Activated T-cell treated with anti-CD3 and anti-CD28 coated beads for 4 hours (primary cell): Measurements from ENCODE around the gene NTSR1.

Source experiments
- DNase-seq: peaks from one replicate; pipeline ENCODE4 v3.0.0-alpha.2; 2020

The NTSR1 gene

DNA sequence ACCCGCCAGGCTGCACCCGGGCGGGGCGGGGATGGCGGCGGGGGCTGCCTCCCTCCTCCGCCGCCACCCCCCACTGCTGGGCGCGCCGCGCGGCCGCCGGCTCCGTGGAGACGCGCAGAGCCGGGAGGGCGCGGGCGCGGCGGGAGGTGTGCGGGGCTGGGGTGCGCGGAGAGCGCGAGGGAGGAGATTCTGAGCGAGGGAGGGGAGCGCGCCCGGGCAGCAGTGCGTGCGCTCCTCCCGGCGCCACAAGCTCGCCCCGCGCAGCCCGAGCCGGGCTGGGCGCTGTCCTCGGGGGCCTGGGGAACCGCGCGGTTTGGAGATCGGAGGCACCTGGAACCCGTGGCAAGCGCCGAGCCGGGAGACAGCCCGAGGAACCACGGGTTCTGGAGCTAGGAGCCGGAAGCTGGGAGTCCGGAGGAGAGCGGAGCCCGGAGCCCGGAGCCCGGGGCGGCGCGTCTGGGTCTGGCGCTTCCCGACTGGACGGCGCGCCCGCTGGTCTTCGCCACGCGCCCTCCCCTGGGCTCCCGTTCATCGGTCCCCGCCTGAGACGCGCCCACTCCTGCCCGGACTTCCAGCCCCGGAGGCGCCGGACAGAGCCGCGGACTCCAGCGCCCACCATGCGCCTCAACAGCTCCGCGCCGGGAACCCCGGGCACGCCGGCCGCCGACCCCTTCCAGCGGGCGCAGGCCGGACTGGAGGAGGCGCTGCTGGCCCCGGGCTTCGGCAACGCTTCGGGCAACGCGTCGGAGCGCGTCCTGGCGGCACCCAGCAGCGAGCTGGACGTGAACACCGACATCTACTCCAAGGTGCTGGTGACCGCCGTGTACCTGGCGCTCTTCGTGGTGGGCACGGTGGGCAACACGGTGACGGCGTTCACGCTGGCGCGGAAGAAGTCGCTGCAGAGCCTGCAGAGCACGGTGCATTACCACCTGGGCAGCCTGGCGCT lies at the start of gene NTSR1:
Gene NTSR1, plus strand, starts transcription at position 246 of the 946 bp plus-strand sequence. Its CDS starts 372 bp downstream, at position 618.
- no peak for DNase-seq

DNA sequence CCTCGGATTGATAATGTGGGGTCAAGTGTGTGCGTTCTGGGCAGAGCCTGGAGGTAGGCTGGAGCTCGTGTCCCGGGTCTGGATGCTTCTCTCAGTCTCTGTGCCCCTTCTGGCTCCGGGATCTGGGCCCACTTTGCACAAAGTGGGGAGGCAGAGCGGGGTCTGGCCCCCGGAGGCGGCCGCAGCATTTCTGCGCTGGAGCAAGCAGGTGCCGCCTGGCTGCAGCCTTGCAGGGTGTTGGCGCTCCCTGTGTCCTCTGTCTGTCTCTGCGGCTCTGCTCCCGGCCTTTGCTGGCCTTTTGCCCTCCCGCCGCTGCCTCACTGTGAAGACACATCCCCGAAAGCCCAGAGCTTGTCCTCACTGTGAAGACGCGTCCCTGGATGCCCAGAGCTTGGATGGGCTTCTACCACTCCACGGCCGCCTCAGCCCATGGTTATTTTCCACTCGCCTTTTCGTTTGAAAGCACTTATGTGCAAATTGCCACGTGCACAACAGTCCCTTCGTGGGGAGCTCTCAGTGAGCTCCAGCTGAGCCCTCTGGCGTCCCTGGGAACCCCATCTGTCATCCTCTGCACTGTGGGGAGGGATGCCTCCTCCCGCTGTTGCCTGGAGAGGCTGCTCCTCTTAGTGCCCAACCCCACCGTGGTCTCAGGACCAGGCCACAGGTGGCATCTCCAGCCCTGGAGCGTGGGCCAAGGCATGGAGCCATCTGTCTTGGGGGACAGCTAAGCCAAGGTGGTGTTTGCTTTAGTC lies 49.0 kb upstream of the NTSR1 start:
- DNase-seq, result no peak

DNA sequence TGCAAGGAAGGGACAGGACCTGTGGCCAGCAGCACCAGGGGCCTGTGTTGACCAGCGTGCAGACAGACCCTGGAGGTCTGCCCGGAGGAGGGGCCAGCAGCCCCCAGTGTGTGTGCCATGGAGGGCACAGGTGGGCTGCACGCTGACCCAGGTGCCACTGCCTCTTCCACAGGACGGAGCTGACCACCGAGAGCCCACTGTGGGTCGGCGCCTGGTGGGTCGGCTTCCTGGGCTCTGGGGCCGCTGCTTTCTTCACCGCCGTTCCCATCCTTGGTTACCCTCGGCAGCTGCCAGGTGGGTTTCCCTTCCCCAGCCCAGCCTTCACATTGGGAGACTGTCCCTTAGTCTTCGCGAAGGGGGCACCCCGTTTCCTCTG lies 48.4 kb upstream of the NTSR1 start:
- no peak for DNase-seq

DNA sequence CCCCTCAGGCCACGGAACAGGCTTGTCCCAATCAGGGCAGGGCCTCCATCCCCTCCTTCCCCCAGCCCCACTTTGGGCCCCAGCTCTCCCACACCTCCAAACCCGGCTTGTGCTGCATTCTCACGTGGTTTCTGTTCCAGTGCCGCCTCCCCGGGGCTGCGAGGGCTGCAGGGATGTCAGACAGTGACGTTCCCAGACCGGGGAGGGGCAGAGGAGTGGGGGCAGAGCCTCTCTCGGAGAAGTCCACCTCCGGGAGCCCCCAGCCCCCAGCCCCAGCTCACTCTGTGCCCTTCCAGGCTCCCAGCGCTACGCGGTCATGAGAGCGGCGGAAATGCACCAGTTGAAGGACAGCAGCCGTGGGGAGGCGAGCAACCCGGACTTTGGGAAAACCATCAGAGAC lies 47.9 kb upstream of the NTSR1 start:
- no peak for DNase-seq

DNA sequence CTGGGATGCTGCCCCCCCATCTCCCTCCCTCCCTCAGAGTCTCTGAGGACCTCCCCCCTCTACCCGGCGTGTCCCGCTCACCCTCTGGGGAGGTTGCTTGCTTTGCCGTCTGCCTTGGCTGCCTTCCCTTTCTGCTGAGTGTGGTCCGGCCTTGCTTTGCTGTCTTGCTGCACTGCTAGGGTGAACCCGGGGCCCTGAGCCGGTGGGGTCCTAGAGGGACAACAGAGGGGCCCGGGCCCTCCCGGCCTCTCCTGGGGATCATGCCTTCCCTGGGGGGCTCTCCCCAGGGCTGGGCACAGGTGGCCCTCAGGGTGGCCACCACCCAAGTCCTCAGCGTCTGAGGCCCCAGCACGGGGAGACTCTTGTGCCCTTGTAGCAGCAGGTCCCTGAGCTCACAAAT lies 47.0 kb upstream of the NTSR1 start:
- DNase-seq, result no peak

DNA sequence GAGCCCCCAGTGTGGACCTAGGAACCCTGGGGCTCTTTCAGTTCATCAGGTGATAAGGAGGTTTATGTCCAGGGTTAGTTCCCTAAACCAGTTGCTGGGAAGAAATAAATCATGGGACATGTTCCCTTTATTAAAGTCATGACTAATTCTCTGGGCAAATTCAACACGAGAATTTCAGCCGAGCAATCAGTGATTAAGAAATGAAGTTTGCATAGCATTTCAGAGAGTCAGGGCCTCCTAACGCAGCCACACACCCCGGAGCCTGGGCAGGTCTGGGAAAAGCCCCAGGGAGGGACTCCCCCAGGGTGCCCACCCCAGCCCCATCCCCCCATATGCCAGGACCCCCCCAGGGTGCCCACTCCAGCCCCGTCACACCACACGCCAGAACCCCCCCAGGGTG lies 46.2 kb upstream of the NTSR1 start:
- no peak for DNase-seq

DNA sequence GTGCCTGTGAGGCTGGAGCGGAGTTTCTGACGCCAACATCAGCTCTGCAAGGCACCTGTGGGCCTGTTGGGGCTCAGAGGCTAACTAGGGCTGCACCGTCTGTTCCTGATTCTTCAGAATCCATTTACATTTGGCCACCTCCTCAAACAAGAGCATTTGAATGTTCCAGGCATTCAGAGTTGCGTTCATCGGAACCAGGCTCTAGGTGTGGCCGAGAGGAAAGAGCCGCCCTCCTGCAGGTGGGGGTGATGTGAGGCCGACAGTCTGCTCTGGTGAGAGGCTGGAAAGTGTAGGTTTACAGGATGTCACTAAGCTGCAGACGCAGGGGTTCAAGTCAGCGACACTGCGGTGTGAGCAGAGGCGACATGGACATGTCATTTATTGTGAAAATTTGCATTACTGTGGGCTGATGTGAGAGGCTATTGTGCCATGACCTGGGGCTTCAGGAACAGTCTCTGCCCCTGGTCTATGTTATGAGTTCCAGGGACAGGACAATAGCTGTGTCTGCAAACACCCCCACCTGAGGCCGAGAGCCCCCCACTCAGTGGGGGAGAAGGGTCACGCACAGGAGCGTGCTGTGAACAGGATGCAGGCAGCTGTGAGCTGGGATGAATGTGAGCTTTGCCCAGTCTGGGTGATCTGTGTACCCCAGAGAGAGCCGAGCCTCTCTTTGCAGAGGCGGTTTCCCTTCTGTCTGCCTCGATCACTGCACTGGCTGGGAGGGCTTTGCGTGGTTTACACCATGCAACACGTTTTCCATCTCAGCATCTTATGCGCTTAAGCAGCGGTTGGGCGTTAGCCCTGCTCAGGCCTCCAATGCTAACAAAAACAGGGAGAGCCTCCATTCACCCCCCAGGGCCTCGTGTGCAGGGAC lies 45.3 kb upstream of the NTSR1 start:
- DNase-seq, result no peak

DNA sequence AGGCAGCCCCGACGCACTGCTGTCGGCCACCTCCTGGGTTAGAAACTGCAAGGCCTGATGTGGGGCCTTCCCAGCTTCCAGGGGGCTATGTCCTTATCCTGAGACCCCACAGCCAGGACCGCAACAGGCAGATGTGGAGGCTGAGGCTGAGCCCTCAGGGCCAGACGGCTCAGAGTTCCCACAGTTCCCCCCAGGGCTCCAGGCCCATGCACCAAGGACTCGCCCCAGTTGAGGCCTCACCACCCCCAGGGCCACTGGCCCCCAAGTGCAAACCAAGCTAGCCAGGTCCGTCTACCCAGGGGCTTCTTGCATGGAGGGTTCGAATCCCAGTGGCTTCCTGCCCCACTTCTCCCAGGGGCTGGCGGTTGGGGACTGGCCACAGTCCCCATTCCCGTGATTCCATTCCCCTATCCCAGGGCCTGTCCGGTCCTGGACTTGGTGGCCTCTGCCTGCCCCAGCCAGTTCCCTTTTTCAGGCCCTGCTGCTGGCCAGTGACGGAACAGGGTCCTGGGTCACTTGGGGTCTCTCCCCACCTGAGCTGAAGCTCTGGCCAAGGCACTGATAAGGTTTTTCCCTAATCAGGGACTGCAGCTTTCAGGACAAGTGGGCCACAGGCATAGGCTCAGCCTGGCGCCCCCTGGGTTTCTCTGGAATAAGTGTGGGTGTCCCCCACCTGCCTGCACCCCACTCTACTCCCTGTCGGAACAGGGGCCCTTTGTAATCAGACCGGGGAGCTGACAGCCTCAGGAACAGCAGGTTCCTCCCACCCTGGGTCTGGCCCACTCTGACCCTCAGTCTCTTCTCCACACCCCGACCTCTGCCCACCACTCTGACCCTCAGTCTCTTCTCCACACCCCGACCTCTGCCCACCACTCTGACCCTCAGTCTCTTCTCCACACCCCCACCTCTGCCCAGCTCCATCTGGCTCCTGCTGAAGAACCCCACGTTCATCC lies 44.3 kb upstream of the NTSR1 start:
- DNase-seq, result no peak

DNA sequence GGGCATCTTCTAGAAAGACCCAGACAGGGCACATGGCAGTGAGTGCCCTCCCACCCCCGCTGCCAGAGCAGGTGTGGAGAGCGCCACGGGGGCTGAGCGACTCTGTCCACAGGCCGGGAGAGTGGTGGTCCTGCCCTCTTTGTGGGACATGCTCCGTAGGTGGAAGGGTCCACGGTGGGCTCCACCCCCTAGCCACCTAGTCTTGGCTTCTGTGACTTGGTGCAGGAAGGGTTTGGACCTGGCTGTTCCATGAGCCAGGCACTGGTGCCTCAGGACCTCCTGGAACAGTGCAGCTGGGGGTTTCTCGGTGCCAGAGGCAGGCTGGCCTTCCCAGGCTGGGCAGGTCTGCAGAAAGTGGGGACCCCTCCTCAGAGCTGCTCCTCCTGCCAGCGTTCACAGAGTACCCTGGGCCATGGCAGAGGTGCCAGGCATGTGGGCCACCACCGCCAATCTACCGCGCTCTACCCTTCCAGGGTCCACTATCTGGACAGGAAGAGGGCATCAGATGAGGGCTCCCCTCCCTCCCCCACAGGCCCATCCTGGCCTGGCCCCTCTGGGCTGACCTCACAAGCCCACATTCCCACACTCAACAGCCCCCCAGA lies 43.4 kb upstream of the NTSR1 start:
- no peak for DNase-seq

DNA sequence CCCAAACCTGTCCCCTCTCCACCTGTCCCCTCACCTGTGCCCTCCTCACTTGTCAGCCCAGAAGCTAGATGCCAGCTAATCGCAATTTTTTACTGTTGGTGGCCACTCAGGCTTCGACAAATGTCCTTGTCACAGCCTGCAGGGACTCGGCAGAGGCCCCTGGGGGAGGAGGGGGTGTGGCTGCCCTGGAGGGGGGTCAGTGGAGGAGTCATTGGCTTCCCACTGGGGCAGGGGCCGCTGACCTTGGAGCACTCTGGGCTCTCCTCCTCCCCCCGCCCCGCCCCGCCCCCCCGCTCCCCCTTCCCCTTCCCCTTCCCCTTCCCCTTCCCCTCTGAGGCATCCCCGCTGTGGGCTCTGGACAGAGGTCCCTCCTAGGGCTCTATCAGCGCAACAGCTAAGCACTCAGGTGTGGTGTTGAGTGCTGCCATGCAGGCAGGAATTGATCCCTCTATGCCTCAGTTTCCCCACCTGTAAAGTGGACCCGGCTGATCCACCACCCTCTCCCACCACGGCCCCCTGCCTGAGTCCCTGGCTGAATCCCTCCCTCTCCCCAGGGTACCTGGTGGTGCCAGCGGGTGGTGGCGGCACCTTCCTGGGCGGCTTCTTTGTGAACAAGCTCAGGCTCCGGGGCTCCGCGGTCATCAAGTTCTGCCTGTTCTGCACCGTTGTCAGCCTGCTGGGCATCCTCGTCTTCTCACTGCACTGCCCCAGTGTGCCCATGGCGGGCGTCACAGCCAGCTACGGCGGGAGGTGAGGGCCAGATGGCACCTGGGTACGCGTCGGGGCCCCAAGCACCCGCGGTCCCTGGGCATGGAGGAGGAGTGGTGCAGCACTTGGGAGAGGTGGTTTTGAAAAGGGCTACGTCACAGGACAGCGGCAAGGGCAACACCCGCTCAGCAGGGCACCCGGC lies 42.6 kb upstream of the NTSR1 start:
- DNase-seq, result no peak

DNA sequence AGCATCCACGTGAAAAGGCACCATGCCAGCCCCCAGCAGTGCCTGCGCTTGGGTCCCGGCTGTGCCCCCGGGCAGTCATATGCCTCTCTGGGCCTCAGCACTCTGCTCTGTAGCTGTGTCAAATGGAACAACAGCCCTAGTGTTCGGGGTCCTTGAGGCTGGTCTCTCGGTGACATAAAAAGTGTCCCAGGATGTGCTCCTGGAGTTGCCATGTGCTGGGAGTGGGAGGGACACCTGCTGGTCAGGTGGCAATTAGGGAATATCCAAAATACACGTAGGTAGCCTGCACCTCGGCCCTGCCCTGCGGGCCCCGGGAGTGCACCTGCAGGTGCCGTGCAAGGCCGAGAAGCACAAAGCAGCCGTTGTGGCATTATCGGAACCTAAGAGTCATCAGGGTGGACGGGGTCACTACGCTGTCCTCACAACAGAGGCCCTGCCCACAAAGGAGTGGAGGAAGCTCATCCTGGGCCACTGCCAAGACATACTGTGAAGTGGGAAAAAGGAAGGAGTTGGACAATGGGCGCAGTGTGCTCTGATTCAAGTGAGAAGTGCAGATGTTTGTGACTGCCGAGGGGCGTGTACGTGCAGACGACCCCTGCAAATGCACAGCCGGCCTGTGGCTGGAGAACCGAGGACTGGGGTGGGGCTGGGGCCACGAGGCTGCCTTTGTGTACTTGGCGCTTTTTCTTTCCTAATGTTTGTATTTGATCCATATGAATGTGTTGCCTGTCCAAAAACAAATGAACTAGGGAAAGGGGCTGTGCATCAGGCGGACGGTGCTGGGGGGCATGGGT lies 41.7 kb upstream of the NTSR1 start:
- DNase-seq, result no peak

DNA sequence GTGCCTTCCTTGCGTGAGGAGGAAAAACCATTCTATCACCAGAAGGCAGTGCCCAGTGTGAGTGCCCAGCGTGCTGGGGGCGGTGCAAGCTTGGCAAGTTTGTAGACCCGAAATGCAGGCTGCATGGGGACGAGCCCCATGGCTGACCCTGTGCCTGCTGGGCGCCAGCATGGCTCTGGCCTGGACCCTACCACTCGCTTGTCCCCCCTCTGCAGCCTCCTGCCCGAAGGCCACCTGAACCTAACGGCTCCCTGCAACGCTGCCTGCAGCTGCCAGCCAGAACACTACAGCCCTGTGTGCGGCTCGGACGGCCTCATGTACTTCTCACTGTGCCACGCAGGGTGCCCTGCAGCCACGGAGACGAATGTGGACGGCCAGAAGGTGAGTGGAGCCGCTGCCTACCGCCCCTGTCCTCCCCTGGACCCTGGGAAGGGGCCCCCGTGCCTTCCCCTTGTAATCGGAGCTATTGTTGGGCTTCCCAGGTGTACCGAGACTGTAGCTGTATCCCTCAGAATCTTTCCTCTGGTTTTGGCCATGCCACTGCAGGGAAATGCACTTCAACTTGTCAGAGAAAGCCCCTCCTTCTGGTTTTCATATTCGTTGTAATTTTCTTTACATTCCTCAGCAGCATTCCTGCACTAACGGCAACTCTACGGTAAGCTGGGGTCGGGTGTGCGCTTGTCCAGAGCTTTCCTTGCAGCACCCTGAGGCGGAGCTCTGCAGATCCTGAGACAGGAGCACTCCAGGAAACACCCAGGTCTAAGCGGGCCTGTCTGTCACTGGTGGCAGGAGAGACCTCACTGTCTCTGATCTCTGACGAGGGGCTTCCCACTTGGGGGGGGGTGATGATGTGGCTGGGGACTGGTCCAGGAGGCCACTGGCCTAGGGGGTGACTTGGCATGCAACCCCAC lies 40.9 kb upstream of the NTSR1 start:
- no peak for DNase-seq

DNA sequence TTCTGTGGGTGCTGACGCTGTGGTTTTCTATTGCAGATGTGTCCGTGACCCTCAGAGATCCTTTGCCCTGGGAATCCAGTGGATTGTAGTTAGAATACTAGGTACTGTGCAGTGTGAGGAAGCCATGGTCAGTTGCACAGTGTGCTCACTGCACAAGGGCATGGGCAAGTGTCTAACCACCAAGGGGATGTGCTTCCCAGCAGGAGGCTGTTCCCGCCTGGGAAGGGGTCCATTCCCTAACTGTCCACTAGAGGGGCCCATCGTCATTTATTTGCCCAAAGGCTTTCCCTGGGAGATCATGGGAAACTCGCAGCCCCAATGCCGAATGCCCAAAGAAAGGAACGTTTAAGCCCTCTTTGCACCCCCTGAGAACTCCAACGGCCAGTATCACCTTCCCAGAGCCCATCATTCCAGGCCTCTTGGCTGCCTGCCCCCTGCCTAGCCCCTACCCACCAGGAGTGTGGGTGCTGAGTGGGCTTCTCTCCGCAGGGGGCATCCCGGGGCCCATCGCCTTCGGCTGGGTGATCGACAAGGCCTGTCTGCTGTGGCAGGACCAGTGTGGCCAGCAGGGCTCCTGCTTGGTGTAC lies 40.1 kb upstream of the NTSR1 start:
- peak; percentile 34 for DNase-seq

DNA sequence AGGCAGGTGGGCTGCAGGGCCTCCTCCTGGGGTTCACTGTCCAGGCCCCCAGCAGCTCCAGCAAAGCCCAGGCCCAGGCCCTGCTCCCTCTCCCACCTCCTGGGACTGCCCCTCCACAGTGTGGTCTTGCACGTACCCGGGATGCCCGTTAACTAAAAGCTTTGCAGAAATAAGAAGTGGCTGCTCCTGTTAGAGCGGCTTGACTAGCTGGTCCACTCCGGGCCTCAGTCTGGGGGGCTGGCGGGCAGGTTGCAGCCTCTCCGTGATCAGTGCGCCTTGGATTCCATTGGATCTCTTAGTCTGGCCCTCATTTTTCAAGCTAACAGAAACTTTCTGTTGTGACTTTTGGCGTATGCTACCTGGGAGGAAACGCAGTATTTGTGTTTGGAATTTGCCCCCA lies 39.4 kb upstream of the NTSR1 start:
- no peak for DNase-seq

DNA sequence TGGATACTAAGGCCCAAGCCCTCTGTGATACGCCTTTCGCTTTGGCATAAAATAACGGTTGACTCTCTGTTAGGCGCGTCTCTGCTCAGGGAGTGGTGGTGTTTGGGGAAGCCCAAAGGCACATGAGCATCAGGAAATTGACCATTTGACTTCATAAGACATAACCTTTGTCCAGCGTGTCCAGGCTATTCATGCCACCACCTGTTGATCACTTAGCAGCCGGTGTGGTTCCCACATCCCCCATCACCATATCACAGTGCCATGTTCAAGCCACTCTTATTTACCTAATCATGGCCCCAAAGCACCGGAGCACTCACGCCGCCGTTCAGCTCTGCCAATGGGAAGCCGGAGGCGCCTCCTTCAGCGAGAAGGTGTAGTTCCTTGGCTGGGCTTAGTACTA lies 38.5 kb upstream of the NTSR1 start:
- no peak for DNase-seq

DNA sequence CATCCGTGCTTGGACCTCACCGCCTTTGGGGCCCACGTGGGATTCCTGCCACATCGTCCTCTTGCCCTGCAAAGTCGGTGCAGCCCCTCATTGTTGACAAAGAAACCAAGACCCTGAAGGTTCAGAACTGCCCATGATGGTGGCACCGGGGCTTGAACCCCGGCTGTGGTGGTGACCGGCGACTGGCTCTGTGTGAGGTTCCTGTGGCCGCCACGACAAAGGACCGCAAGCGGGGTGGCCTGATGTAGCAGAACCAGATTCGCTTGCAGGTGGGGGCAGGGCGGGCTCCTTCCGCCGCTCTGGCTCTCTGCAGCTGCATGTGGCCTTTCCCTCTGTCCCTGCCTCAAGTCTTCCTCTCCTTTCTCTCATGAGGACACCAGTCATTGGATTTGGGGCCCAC lies 37.6 kb upstream of the NTSR1 start:
- DNase-seq, result no peak

DNA sequence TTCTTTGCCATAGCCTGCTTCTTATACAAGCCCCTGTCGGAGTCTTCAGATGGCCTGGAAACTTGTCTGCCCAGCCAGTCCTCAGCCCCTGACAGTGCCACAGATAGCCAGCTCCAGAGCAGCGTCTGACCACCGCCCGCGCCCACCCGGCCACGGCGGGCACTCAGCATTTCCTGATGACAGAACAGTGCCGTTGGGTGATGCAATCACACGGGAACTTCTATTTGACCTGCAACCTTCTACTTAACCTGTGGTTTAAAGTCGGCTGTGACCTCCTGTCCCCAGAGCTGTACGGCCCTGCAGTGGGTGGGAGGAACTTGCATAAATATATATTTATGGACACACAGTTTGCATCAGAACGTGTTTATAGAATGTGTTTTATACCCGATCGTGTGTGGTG lies 36.9 kb upstream of the NTSR1 start:
- DNase-seq, result no peak

DNA sequence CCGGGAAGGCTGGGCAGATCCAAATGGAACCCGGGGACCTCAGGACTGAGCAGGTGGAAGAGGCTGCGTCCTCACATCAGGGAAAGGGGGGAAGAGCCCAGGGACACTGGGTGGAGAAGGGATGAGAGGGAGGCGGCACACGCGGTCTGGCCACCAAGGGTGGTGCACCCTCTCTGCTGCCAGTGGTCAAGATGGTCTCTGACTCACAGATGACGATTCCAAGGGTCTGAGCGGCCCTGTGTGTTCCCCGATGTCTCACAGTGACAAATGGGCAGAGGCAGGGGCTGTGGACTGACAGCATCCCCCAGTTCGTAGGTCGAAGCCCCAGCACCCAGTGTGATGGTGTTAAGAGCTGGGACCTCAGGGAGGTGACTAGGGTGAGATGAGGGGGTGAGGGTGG lies 34.3 kb upstream of the NTSR1 start:
- no peak for DNase-seq
